HL-60 (cell line): ENCODE results near the gene ABCD1.
"Not testable (repeated sequence)": the region's sequence is repeated elsewhere in the genome, so short reads cannot be mapped to it uniquely, and the experiment has no call there.

Experiments used
- DNase-seq, 2 experiments: peaks; one replicate each; pipeline ENCODE4 v3.0.0-alpha.2; 2010 to 2020; ENCODE audit warnings: low read depth in 1 of 2, low spot score in 1 of 2
- H3K27ac ChIP-seq: fragments of 250-450 bp; sonication (Bioruptor Pico); replicated peaks from 2 replicates; pipeline ENCODE4 v1.5.1; 2020; ENCODE audit warnings: mild to moderate bottlenecking, moderate library complexity
- H3K27me3 ChIP-seq: fragments of 250-450 bp; sonication (Bioruptor Pico); 2 replicates; pipeline ENCODE4 v1.5.1; 2021; ENCODE audit warnings: mild to moderate bottlenecking, moderate library complexity; ENCODE audit not compliant: insufficient read depth, poor library complexity, severe bottlenecking
- H3K4me3 ChIP-seq: replicated peaks from 2 replicates; pipeline ENCODE4 v1.5.1; 2011; ENCODE audit warnings: mild to moderate bottlenecking, control low read depth, low read length; ENCODE audit not compliant: insufficient read depth
- GABPA ChIP-seq: IDR thresholded peaks from 2 replicates; pipeline ENCODE4 v1.6.1; 2012; ENCODE audit warnings: low read depth
- POLR2AphosphoS5 ChIP-seq: IDR thresholded peaks from 2 replicates; pipeline ENCODE4 v1.6.1; 2012; ENCODE audit warnings: low read depth
- SPI1 ChIP-seq: IDR thresholded peaks from 2 replicates; pipeline ENCODE4 v1.6.1; 2012; ENCODE audit warnings: low read depth, mild to moderate bottlenecking, borderline replicate concordance
- TF ChIP-seq, protein P1 (sequence below): IDR thresholded peaks from one replicate; pipeline ENCODE4 v1.5.1; 2011; ENCODE audit warnings: low read length, control low read depth, inconsistent platforms; ENCODE audit not compliant: insufficient read depth
- TF ChIP-seq, protein P2 (sequence below): IDR thresholded peaks from 2 replicates; pipeline ENCODE4 v1.6.1; 2012; ENCODE audit warnings: low read depth; ENCODE audit not compliant: insufficient replicate concordance

The ABCD1 gene

DNA sequence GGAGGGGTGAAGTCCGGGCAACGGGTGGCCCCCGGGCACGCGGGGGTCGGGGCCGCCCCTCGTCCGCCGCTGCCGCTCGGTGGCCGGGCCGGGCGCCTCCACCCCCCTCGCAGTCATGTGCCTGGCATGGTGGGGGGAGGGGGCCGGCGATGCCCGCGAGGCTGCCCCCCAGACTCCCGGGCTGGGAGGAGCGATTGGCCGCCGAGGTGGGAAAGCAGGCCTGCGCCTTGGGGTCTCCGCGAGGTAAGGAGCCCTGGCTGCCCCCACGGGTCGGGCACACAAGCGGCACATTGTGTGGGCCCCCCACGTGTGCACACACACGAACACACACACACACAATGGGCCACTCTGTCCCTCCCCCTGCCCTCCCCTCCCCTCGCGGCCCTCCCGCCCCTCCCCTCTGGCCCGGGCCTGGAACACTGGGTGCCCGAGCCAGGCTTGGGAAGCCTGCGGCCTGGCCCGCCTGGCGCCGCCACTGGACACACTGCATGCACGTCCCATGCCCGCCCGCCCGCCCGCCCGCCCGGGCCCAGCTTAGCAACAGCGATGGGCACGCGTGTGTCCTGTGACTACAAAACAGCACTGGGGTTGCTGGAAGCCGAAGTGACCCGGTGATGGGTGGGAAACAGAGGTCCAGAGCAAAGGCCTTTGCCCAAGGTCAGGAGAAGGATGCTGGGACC is 35.6 kb upstream of the ABCD1 start:
- TF ChIP-seq, protein P1, sequence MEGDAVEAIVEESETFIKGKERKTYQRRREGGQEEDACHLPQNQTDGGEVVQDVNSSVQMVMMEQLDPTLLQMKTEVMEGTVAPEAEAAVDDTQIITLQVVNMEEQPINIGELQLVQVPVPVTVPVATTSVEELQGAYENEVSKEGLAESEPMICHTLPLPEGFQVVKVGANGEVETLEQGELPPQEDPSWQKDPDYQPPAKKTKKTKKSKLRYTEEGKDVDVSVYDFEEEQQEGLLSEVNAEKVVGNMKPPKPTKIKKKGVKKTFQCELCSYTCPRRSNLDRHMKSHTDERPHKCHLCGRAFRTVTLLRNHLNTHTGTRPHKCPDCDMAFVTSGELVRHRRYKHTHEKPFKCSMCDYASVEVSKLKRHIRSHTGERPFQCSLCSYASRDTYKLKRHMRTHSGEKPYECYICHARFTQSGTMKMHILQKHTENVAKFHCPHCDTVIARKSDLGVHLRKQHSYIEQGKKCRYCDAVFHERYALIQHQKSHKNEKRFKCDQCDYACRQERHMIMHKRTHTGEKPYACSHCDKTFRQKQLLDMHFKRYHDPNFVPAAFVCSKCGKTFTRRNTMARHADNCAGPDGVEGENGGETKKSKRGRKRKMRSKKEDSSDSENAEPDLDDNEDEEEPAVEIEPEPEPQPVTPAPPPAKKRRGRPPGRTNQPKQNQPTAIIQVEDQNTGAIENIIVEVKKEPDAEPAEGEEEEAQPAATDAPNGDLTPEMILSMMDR: no peak
- H3K4me3 ChIP-seq: no peak overlapping the region
- no peak overlapping the region for H3K27ac ChIP-seq
- DNase-seq: no peak
- no peaks in the 10 kb centered on the region for H3K27me3 ChIP-seq

DNA sequence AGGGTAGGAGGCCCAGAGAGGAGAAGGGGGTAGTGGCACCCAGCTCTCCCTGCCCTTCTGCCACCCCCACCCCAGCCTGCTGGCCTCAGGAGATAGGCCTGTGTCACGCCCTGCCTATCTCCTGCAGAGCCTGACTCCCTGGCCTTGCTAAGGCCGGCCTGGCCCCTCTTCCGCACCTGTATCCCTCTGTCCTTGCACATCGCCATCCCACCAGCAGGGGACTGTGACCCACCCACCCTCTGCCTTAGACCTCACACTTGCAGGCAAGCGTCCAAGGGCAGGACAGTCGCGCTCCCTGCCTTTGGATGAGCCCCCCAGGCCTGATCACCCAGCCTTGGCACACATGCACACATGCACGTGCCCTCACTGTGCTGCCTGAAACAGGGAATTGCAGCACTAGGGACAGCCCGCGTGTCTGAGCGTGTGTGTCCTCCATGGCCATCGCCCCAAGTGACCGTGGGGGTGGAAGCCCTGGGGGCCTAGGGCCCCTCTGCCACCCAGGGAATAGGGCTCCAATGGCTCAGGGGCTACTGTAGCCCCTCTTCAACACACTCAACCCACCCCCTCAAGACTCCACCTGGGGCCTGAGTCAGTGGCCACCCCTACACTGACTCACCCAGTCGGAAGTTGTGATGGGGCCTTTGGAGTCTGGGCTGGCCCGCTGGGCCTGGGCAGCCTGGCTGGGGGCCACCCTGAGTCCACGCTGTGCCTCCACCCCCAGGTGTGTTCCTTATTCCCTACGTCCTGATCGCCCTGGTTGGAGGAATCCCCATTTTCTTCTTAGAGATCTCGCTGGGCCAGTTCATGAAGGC is 34.8 kb upstream of the ABCD1 start:
- TF ChIP-seq SPI1: no peak
- TF ChIP-seq, protein P1: no peak
- TF ChIP-seq GABPA: no peak
- TF ChIP-seq, protein P2, sequence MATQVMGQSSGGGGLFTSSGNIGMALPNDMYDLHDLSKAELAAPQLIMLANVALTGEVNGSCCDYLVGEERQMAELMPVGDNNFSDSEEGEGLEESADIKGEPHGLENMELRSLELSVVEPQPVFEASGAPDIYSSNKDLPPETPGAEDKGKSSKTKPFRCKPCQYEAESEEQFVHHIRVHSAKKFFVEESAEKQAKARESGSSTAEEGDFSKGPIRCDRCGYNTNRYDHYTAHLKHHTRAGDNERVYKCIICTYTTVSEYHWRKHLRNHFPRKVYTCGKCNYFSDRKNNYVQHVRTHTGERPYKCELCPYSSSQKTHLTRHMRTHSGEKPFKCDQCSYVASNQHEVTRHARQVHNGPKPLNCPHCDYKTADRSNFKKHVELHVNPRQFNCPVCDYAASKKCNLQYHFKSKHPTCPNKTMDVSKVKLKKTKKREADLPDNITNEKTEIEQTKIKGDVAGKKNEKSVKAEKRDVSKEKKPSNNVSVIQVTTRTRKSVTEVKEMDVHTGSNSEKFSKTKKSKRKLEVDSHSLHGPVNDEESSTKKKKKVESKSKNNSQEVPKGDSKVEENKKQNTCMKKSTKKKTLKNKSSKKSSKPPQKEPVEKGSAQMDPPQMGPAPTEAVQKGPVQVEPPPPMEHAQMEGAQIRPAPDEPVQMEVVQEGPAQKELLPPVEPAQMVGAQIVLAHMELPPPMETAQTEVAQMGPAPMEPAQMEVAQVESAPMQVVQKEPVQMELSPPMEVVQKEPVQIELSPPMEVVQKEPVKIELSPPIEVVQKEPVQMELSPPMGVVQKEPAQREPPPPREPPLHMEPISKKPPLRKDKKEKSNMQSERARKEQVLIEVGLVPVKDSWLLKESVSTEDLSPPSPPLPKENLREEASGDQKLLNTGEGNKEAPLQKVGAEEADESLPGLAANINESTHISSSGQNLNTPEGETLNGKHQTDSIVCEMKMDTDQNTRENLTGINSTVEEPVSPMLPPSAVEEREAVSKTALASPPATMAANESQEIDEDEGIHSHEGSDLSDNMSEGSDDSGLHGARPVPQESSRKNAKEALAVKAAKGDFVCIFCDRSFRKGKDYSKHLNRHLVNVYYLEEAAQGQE: no peak
- TF ChIP-seq POLR2AphosphoS5: no peak
- Histone ChIP-seq H3K27me3 (no peaks in the 10 kb centered on the region), H3K27ac (no peak overlapping the region), H3K4me3 (no peak overlapping the region)
- DNase-seq: no peak

- Histone ChIP-seq H3K27ac (no peak overlapping the region), H3K27me3 (no peaks in the 10 kb centered on the region), H3K4me3 (no peak overlapping the region)
- no peak for TF ChIP-seq SPI1
- TF ChIP-seq, protein P1: no peak
- no peak for TF ChIP-seq POLR2AphosphoS5
- TF ChIP-seq GABPA: no peak
- TF ChIP-seq, protein P2: no peak
- DNase-seq: no peak
Measured at GRCh38 chrX:153690466-153690865, 34.2 kb upstream of the ABCD1 start.

DNA sequence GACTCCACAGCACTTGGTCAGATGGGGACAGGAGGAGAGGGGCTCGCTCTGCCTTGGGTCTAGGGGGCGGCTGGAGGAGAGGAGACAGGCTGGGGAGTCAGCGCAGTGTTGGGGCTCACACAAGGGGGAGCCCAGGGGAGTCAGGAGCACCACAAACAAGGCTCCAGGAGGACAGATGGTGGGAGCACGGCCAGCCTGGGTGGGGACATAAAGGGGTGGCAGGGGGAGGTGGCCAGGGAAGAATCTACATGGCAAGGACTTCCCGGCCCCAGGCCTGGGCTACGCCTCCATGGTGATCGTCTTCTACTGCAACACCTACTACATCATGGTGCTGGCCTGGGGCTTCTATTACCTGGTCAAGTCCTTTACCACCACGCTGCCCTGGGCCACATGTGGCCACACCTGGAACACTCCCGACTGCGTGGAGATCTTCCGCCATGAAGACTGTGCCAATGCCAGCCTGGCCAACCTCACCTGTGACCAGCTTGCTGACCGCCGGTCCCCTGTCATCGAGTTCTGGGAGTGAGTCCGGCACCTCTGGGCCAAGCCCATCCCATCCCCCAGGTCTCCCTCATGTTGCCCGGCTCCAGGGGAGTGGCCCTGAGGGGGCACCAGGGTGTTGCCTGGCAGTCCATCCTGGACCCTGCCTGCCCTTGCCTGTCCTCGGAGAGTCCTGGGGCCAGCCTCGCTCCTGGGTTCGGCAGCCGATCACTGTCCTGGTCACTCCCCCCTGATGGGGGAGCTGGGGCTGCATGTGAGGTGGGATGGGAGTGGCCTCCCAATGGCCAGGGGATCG is 33.4 kb upstream of the ABCD1 start:
- not testable (repeated sequence) for H3K4me3 ChIP-seq, H3K27me3 ChIP-seq, H3K27ac ChIP-seq, DNase-seq
